IPS-20b (cell line): ENCODE results near the gene PTPN3.
"Not testable (repeated sequence)": the region's sequence is repeated elsewhere in the genome, so short reads cannot be mapped to it uniquely, and the experiment has no call there.

Source experiments
- H3K27ac ChIP-seq: one replicate; pipeline ENCODE4 v1.5.1; 2013; ENCODE audit warnings: low read length
- H3K27me3 ChIP-seq: 2 replicates; pipeline ENCODE4 v1.6.1; 2013; ENCODE audit warnings: mild to moderate bottlenecking, low read length, inconsistent platforms; ENCODE audit not compliant: insufficient read depth
- H3K36me3 ChIP-seq: 2 replicates; pipeline ENCODE4 v1.6.1; 2013; ENCODE audit warnings: low read depth, mild to moderate bottlenecking, inconsistent platforms, low read length, moderate library complexity; ENCODE audit not compliant: insufficient read depth
- H3K4me1 ChIP-seq: 2 replicates; pipeline ENCODE4 v1.6.1; 2013; ENCODE audit warnings: mild to moderate bottlenecking, control low read depth, inconsistent platforms, low read length, moderate library complexity; ENCODE audit not compliant: insufficient read depth
- H3K4me3 ChIP-seq: 2 replicates; pipeline ENCODE4 v1.5.1; 2013; ENCODE audit warnings: mild to moderate bottlenecking, low read length, inconsistent platforms
- H3K9ac ChIP-seq: 2 replicates; pipeline ENCODE4 v1.6.1; 2013; ENCODE audit warnings: low read depth, mild to moderate bottlenecking, inconsistent platforms, low read length, moderate library complexity
- H3K9me3 ChIP-seq: 2 replicates; pipeline ENCODE4 v1.6.1; 2013; ENCODE audit warnings: mild to moderate bottlenecking, low read depth, low read length, inconsistent platforms; ENCODE audit not compliant: insufficient read depth

The PTPN3 gene

GRCh38 chr9:109371374-109371773, 126.7 kb downstream of the PTPN3 start:
- Histone ChIP-seq H3K36me3 (no peaks in the 10 kb centered on the region), H3K9me3 (no peaks in the 10 kb centered on the region), H3K27ac (no peak overlapping the region), H3K27me3 (no peaks in the 10 kb centered on the region), H3K4me3 (no peak overlapping the region), H3K9ac (no peak overlapping the region), H3K4me1 (no peaks in the 10 kb centered on the region)

GRCh38 chr9:109369285-109369684, 128.8 kb downstream of the PTPN3 start:
- H3K27ac ChIP-seq: no peak overlapping the region

GRCh38 chr9:109360771-109361170, 137.3 kb downstream of the PTPN3 start:
- no peak overlapping the region for H3K9ac ChIP-seq
- no peak overlapping the region for H3K4me3 ChIP-seq
- H3K27ac ChIP-seq: no peak overlapping the region
- no peaks in the 10 kb centered on the region for H3K36me3 ChIP-seq
- H3K27me3 ChIP-seq: no peaks in the 10 kb centered on the region
- H3K9me3 ChIP-seq: no peaks in the 10 kb centered on the region
- no peaks in the 10 kb centered on the region for H3K4me1 ChIP-seq

More at GRCh38 chr9:109369285-109369684, 128.8 kb downstream of the PTPN3 start:
- H3K27me3 ChIP-seq: no peaks in the 10 kb centered on the region
- no peaks in the 10 kb centered on the region for H3K4me1 ChIP-seq
- H3K4me3 ChIP-seq: no peak overlapping the region
- H3K36me3 ChIP-seq: no peaks in the 10 kb centered on the region
- H3K9me3 ChIP-seq: no peaks in the 10 kb centered on the region
- H3K9ac ChIP-seq: no peak overlapping the region

DNA sequence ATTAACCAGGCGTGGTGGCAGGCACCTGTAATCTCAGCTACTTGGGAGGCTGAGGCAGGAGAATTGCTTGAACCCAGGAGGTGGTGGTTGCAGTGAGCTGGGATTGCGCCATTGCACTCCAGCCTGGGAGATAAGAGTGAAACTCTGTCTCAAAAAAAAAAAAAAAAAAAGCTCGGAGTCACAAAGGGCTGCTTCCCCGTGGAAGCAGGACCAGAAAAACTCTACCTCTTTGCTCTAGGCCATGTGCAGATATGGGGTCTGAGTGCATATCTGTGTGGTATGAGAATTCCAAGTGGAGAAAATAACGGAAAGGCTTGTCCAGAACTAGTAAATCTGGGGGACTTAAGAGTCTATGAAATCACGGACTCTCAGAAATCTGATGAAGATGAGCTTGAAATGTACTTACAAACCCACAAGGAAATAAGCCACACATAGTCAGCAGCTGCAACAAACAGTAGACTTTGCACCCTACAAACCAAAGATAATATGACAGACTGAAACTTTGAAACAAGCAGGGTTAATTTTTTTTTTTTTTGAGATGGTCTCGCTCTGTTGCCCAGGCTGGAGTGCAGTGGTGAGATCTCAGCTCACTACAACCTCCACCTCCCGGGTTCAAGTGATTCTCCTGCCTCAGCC, 139.0 kb downstream of the PTPN3 start:
- not testable (repeated sequence) for H3K4me1 ChIP-seq, H3K9ac ChIP-seq, H3K4me3 ChIP-seq, H3K27me3 ChIP-seq, H3K27ac ChIP-seq, H3K9me3 ChIP-seq, H3K36me3 ChIP-seq

GRCh38 chr9:109355564-109356297, 142.4 kb downstream of the PTPN3 start:
- Histone ChIP-seq H3K9me3 (no peaks in the 10 kb centered on the region), H3K36me3 (no peaks in the 10 kb centered on the region), H3K4me1 (no peaks in the 10 kb centered on the region), H3K9ac (no peak overlapping the region), H3K27ac (no peak overlapping the region), H3K4me3 (no peak overlapping the region), H3K27me3 (no peaks in the 10 kb centered on the region)

DNA sequence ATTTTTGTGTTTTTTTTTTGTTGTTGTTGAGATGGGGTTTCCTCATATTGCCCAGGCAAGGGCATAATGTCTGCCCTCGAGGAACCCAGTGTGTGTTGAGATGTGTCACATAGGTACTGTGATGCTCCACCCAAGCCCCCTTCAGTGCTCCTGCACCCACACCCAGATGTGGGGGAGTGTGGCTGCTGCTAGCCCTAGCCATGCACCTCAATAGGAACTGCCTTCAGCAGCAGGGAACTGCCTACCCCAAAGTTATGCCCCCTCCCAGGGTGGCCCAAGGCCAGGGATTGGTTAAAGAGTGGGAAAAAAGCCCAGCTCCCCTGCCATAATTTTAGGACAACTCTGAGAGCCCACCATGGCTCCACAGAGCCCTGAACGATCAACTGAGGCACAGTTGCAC, 143.9 kb downstream of the PTPN3 start:
- H3K9ac ChIP-seq: no peak overlapping the region

DNA sequence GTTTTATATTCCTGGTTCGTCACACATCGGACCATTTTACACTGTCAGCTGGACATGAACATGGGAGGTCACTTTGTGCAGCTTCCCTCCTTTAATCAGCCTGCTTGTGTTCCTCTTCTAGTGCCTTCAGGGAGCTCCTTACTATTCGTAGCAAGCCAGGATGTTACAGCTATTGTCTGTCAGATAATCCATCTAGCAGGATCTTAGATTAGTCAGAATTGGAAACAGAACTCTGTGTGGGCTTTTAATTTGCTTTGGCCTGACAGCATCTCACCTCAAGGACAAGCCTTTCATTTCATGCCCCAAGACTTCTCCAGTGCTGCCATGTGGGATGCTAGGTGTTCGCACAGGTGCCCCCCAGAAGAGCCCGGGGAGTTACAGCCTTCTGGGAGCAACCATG, 147.1 kb downstream of the PTPN3 start:
- no peaks in the 10 kb centered on the region for H3K4me1 ChIP-seq
- H3K27me3 ChIP-seq: no peaks in the 10 kb centered on the region
- H3K36me3 ChIP-seq: no peaks in the 10 kb centered on the region
- H3K9ac ChIP-seq: no peak overlapping the region
- no peak overlapping the region for H3K27ac ChIP-seq
- H3K9me3 ChIP-seq: no peaks in the 10 kb centered on the region
- no peak overlapping the region for H3K4me3 ChIP-seq

More for the DNA sequence above, 143.9 kb downstream of the PTPN3 start:
- Histone ChIP-seq H3K27ac (no peak overlapping the region), H3K27me3 (no peaks in the 10 kb centered on the region), H3K9me3 (no peaks in the 10 kb centered on the region), H3K36me3 (no peaks in the 10 kb centered on the region), H3K4me1 (no peaks in the 10 kb centered on the region), H3K4me3 (no peak overlapping the region)

DNA sequence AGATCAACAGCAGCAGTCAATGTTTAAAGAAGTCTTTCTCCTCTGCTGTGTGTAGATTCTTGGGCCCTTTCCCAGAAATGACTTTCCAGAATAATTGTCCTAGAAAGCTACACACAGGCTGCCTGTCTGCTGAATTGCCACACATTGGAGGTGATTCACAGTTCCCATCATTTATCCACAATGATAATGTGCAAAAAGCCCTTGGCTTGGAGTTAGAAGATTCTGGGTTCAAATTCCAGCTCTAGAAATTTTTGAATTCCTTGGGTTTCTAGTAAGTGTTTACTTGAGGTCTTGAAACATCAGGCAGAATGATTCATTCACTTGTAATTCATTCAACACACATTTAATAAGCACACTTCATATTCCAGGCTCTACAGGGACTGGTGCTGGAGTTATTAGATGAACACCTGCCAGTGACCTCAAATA, 148.7 kb downstream of the PTPN3 start:
- Histone ChIP-seq H3K27me3 (no peaks in the 10 kb centered on the region), H3K27ac (no peak overlapping the region), H3K9me3 (no peaks in the 10 kb centered on the region), H3K36me3 (no peaks in the 10 kb centered on the region), H3K9ac (no peak overlapping the region), H3K4me1 (peaks cover 5% of the 10 kb centered on the region; the same call in 1 of the 2 replicates), H3K4me3 (no peak overlapping the region)

GRCh38 chr9:109346904-109347303, 151.2 kb downstream of the PTPN3 start:
- Histone ChIP-seq H3K27me3 (no peaks in the 10 kb centered on the region), H3K9me3 (no peaks in the 10 kb centered on the region), H3K4me3 (no peak overlapping the region), H3K36me3 (no peaks in the 10 kb centered on the region), H3K9ac (no peak overlapping the region), H3K4me1 (peaks cover 5% of the 10 kb centered on the region; the same call in 1 of the 2 replicates), H3K27ac (no peak overlapping the region)

- H3K9ac ChIP-seq: no peak overlapping the region
- no peak overlapping the region for H3K27ac ChIP-seq
- H3K9me3 ChIP-seq: no peaks in the 10 kb centered on the region
- no peak overlapping the region for H3K4me3 ChIP-seq
- H3K36me3 ChIP-seq: no peaks in the 10 kb centered on the region
- no peaks in the 10 kb centered on the region for H3K27me3 ChIP-seq
- peaks cover 5% of the 10 kb centered on the region; the same call in 1 of the 2 replicates for H3K4me1 ChIP-seq
Measured at GRCh38 chr9:109344866-109345265, 153.2 kb downstream of the PTPN3 start.

DNA sequence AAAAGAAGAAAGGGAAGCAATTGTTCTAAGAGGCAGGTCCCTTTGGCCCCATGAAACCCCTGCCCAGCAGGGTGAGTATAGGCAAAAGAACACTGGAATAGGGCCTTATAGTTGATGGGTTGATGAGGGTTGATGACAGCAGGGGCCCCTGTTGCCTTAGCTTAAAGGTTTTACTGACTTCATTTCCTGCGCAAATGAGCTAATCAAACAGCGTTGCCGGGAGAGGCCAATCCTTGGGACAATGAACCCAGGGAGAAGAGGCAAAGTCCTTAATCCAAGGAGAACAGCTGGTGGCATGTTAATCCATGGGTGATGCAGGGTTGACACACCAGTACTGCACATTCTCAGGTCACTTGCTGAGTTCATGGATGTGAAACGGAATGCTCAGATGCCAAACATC, 155.2 kb downstream of the PTPN3 start:
- no peak overlapping the region for H3K27ac ChIP-seq
- H3K4me3 ChIP-seq: no peak overlapping the region
- no peak overlapping the region for H3K9ac ChIP-seq
- no peaks in the 10 kb centered on the region for H3K36me3 ChIP-seq
- no peaks in the 10 kb centered on the region for H3K9me3 ChIP-seq
- H3K4me1 ChIP-seq: peaks cover 5% of the 10 kb centered on the region; the same call in 1 of the 2 replicates
- no peaks in the 10 kb centered on the region for H3K27me3 ChIP-seq

DNA sequence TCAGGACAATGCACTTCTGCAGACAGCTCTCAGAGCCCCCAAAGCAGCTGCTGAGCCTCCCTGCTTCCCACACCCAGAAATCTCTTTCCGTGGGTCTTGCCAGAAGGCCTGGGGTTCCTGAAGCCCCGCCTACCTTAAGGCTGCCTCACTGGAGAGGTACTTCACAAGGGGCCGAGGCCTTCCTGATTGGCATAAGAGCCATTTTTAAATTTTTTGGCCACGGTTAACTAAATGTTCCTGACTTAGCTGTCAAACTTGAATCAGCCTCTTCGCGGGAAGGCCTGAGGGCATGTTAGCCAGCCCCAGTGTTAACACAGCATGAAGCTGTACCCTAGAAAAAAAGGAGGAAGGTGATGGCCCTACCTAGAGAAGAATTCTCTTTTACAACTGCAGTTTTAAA, 156.5 kb downstream of the PTPN3 start:
- H3K4me3 ChIP-seq: no peak overlapping the region
- H3K27me3 ChIP-seq: no peaks in the 10 kb centered on the region
- peaks cover 5% of the 10 kb centered on the region; the same call in 1 of the 2 replicates for H3K4me1 ChIP-seq
- no peak overlapping the region for H3K27ac ChIP-seq
- no peaks in the 10 kb centered on the region for H3K9me3 ChIP-seq
- no peak overlapping the region for H3K9ac ChIP-seq
- H3K36me3 ChIP-seq: no peaks in the 10 kb centered on the region
